Measurements from ENCODE around the gene ARL17A.
A peak's percentile ranks its signal among the peaks of the same experiment; 100 is the strongest.
"Not testable (repeated sequence)": the region's sequence is repeated elsewhere in the genome, so short reads cannot be mapped to it uniquely, and the experiment has no call there.

Gene ARL17A

GRCh38 chr17:46579083-46580075 is at the start of gene ARL17A:
ARL17A (minus strand) TSS chr17:46579691; CDS start chr17:46576322, 3,369 bp downstream.
- peak within 1 kb of the TSS; percentile 14; the same call in 1 of the 2 replicates for H3K9ac ChIP-seq (ENCODE audit: low read depth, low read length)
- H3K36me3 ChIP-seq (ENCODE audit: insufficient read depth, low read length); H3K4me1 ChIP-seq (ENCODE audit: insufficient read depth, low read length); H3K9me3 ChIP-seq (ENCODE audit: control insufficient read depth, insufficient read depth, low read length): not testable (repeated sequence)

- H3K9me3 ChIP-seq (ENCODE audit: control insufficient read depth, insufficient read depth, low read length); H3K4me1 ChIP-seq (ENCODE audit: insufficient read depth, low read length); H3K36me3 ChIP-seq (ENCODE audit: insufficient read depth, low read length); H3K9ac ChIP-seq (ENCODE audit: low read depth, low read length): not testable (repeated sequence)
These were observed 49.4 kb upstream of the ARL17A start for GRCh38 chr17:46628753-46629436.

- H3K4me1 ChIP-seq (ENCODE audit: insufficient read depth, low read length); H3K9ac ChIP-seq (ENCODE audit: low read depth, low read length); H3K36me3 ChIP-seq (ENCODE audit: insufficient read depth, low read length); H3K9me3 ChIP-seq (ENCODE audit: control insufficient read depth, insufficient read depth, low read length): not testable (repeated sequence)
These were observed 48.0 kb upstream of the ARL17A start for GRCh38 chr17:46627452-46627851.

- H3K4me1 ChIP-seq (ENCODE audit: insufficient read depth, low read length); H3K9me3 ChIP-seq (ENCODE audit: control insufficient read depth, insufficient read depth, low read length); H3K9ac ChIP-seq (ENCODE audit: low read depth, low read length); H3K36me3 ChIP-seq (ENCODE audit: insufficient read depth, low read length): not testable (repeated sequence)
These were observed 45.2 kb upstream of the ARL17A start for GRCh38 chr17:46624726-46625125.

- H3K9ac ChIP-seq (ENCODE audit: low read depth, low read length); H3K4me1 ChIP-seq (ENCODE audit: insufficient read depth, low read length); H3K9me3 ChIP-seq (ENCODE audit: control insufficient read depth, insufficient read depth, low read length); H3K36me3 ChIP-seq (ENCODE audit: insufficient read depth, low read length): not testable (repeated sequence)
These were observed 44.3 kb upstream of the ARL17A start for GRCh38 chr17:46623790-46624189.

GRCh38 chr17:46618975-46619374 is 39.5 kb upstream of the ARL17A start:
- H3K36me3 ChIP-seq (ENCODE audit: insufficient read depth, low read length) = not testable (repeated sequence)

GRCh38 chr17:46617121-46617520 is 37.6 kb upstream of the ARL17A start:
- H3K9me3 ChIP-seq (ENCODE audit: control insufficient read depth, insufficient read depth, low read length); H3K36me3 ChIP-seq (ENCODE audit: insufficient read depth, low read length); H3K4me1 ChIP-seq (ENCODE audit: insufficient read depth, low read length); H3K9ac ChIP-seq (ENCODE audit: low read depth, low read length): not testable (repeated sequence)

More at GRCh38 chr17:46618975-46619374, 39.5 kb upstream of the ARL17A start:
- H3K4me1 ChIP-seq (ENCODE audit: insufficient read depth, low read length); H3K9me3 ChIP-seq (ENCODE audit: control insufficient read depth, insufficient read depth, low read length); H3K9ac ChIP-seq (ENCODE audit: low read depth, low read length): not testable (repeated sequence)

GRCh38 chr17:46613876-46614275 is 34.4 kb upstream of the ARL17A start:
- not testable (repeated sequence) for H3K9ac ChIP-seq (ENCODE audit: low read depth, low read length); H3K4me1 ChIP-seq (ENCODE audit: insufficient read depth, low read length); H3K36me3 ChIP-seq (ENCODE audit: insufficient read depth, low read length); H3K9me3 ChIP-seq (ENCODE audit: control insufficient read depth, insufficient read depth, low read length)

GRCh38 chr17:46611304-46611703 is 31.8 kb upstream of the ARL17A start:
- not testable (repeated sequence) for H3K4me1 ChIP-seq (ENCODE audit: insufficient read depth, low read length); H3K36me3 ChIP-seq (ENCODE audit: insufficient read depth, low read length); H3K9me3 ChIP-seq (ENCODE audit: control insufficient read depth, insufficient read depth, low read length); H3K9ac ChIP-seq (ENCODE audit: low read depth, low read length)

GRCh38 chr17:46603125-46603524 is 23.6 kb upstream of the ARL17A start:
- not testable (repeated sequence) for H3K36me3 ChIP-seq (ENCODE audit: insufficient read depth, low read length); H3K4me1 ChIP-seq (ENCODE audit: insufficient read depth, low read length); H3K9me3 ChIP-seq (ENCODE audit: control insufficient read depth, insufficient read depth, low read length); H3K9ac ChIP-seq (ENCODE audit: low read depth, low read length)

- not testable (repeated sequence) for H3K9me3 ChIP-seq (ENCODE audit: control insufficient read depth, insufficient read depth, low read length); H3K9ac ChIP-seq (ENCODE audit: low read depth, low read length); H3K36me3 ChIP-seq (ENCODE audit: insufficient read depth, low read length); H3K4me1 ChIP-seq (ENCODE audit: insufficient read depth, low read length)
These were observed 21.3 kb upstream of the ARL17A start for GRCh38 chr17:46600767-46601166.

GRCh38 chr17:46598344-46598931 is 18.9 kb upstream of the ARL17A start:
- H3K9ac ChIP-seq (ENCODE audit: low read depth, low read length) = not testable (repeated sequence)

GRCh38 chr17:46591332-46591731 is 11.8 kb upstream of the ARL17A start:
- not testable (repeated sequence) for H3K4me1 ChIP-seq (ENCODE audit: insufficient read depth, low read length); H3K36me3 ChIP-seq (ENCODE audit: insufficient read depth, low read length); H3K9me3 ChIP-seq (ENCODE audit: control insufficient read depth, insufficient read depth, low read length); H3K9ac ChIP-seq (ENCODE audit: low read depth, low read length)

More at GRCh38 chr17:46598344-46598931, 18.9 kb upstream of the ARL17A start:
- not testable (repeated sequence) for H3K9me3 ChIP-seq (ENCODE audit: control insufficient read depth, insufficient read depth, low read length); H3K4me1 ChIP-seq (ENCODE audit: insufficient read depth, low read length); H3K36me3 ChIP-seq (ENCODE audit: insufficient read depth, low read length)

- not testable (repeated sequence) for H3K4me1 ChIP-seq (ENCODE audit: insufficient read depth, low read length); H3K36me3 ChIP-seq (ENCODE audit: insufficient read depth, low read length); H3K9me3 ChIP-seq (ENCODE audit: control insufficient read depth, insufficient read depth, low read length); H3K9ac ChIP-seq (ENCODE audit: low read depth, low read length)
These were observed 11.0 kb upstream of the ARL17A start, which contains the start of gene NSF for GRCh38 chr17:46590157-46591146. NSF (plus strand) TSS chr17:46590669; CDS start chr17:46590776, 107 bp downstream.
